Neuronal stem cell (in vitro differentiated cells): ENCODE results near the gene MYBBP1A.
"Not testable (repeated sequence)": the region's sequence is repeated elsewhere in the genome, so short reads cannot be mapped to it uniquely, and the experiment has no call there.

Source experiments
- DNase-seq: peaks from one replicate; pipeline ENCODE4 v3.0.0-alpha.2; 2013; ENCODE audit warnings: low spot score
- H2AFZ ChIP-seq: one replicate; pipeline ENCODE4 v1.6.1; 2013; ENCODE audit warnings: mild to moderate bottlenecking, low read length, inconsistent platforms
- H2AK5ac ChIP-seq: 2 replicates; pipeline ENCODE4 v1.6.1; 2013; ENCODE audit warnings: low read depth, mild to moderate bottlenecking, inconsistent platforms, low read length, moderate library complexity, mixed read lengths
- H2BK120ac ChIP-seq: 2 replicates; pipeline ENCODE4 v1.6.1; 2013; ENCODE audit warnings: low read depth, mild to moderate bottlenecking, inconsistent platforms, low read length, moderate library complexity, mixed read lengths
- H2BK12ac ChIP-seq: one replicate; pipeline ENCODE4 v1.6.1; 2013; ENCODE audit warnings: low read length, inconsistent platforms
- H2BK15ac ChIP-seq: 2 replicates; pipeline ENCODE4 v1.6.1; 2013; ENCODE audit warnings: mild to moderate bottlenecking, low read length, inconsistent platforms, mixed read lengths
- H2BK5ac ChIP-seq: one replicate; pipeline ENCODE4 v1.6.1; 2013; ENCODE audit warnings: inconsistent platforms, mild to moderate bottlenecking, low read length, moderate library complexity
- H3K14ac ChIP-seq: one replicate; pipeline ENCODE4 v1.6.1; 2013; ENCODE audit warnings: low read length, inconsistent platforms
- H3K18ac ChIP-seq: 2 replicates; pipeline ENCODE4 v1.6.1; 2013; ENCODE audit warnings: low read length, inconsistent platforms
- H3K23ac ChIP-seq: 2 replicates; pipeline ENCODE4 v1.6.1; 2013; ENCODE audit warnings: low read depth, mild to moderate bottlenecking, mixed read lengths, low read length, inconsistent platforms; ENCODE audit not compliant: poor library complexity
- H3K27ac ChIP-seq: replicated peaks from 3 replicates; pipeline ENCODE4 v1.5.1; 2013; ENCODE audit warnings: low read length, inconsistent platforms
- H3K27me3 ChIP-seq, 3 experiments: 2 replicates each; pipeline ENCODE4 v1.6.1; 2013; ENCODE audit warnings: low read length in 3 of 3, mild to moderate bottlenecking in 2 of 3, inconsistent platforms in 1 of 3, low read depth in 1 of 3, mixed read lengths in 1 of 3, moderate library complexity in 1 of 3; ENCODE audit not compliant: control insufficient read depth in 3 of 3, insufficient read depth in 3 of 3
- H3K36me3 ChIP-seq, 2 donors: replicated peaks in 1 of 2; 2 replicates each; pipeline ENCODE4 v1.6.1; 2013; ENCODE audit warnings: low read length in 2 of 2; ENCODE audit not compliant: control insufficient read depth in 2 of 2, insufficient read depth in 2 of 2
- H3K4ac ChIP-seq: 2 replicates; pipeline ENCODE4 v1.6.1; 2013; ENCODE audit warnings: inconsistent platforms, mild to moderate bottlenecking, low read length, moderate library complexity
- H3K4me1 ChIP-seq, 2 donors: 1 replicate in 1 of 2; 2 replicates in 1 of 2; pipeline ENCODE4 v1.6.1; 2013; ENCODE audit warnings: low read length in 2 of 2, low read depth in 1 of 2; ENCODE audit not compliant: control insufficient read depth in 2 of 2, insufficient read depth in 1 of 2
- H3K4me2 ChIP-seq: one replicate; pipeline ENCODE4 v1.6.1; 2013; ENCODE audit warnings: mild to moderate bottlenecking, low read length, inconsistent platforms; ENCODE audit not compliant: insufficient read depth, poor library complexity, severe bottlenecking
- H3K4me3 ChIP-seq, 2 donors: 2 replicates each; pipeline ENCODE4 v1.5.1; 2013; ENCODE audit warnings: low read length in 2 of 2, mild to moderate bottlenecking in 2 of 2, inconsistent platforms in 1 of 2, moderate library complexity in 1 of 2
- H3K79me1 ChIP-seq: one replicate; pipeline ENCODE4 v1.6.1; 2013; ENCODE audit warnings: low read depth, mild to moderate bottlenecking, inconsistent platforms, low read length, moderate library complexity
- H3K9ac ChIP-seq: one replicate; pipeline ENCODE4 v1.6.1; 2013; ENCODE audit warnings: mild to moderate bottlenecking, low read depth, low read length, inconsistent platforms; ENCODE audit not compliant: poor library complexity
- H3K9me3 ChIP-seq, 2 donors: replicated peaks in 1 of 2; 2 replicates each; pipeline versions ENCODE3 to v1.6.1; 2013; ENCODE audit warnings: low read length in 2 of 2, mild to moderate bottlenecking in 2 of 2, inconsistent platforms in 1 of 2, low read depth in 1 of 2, mixed read lengths in 1 of 2, moderate library complexity in 1 of 2; ENCODE audit not compliant: control insufficient read depth in 2 of 2, insufficient read depth in 1 of 2
- H4K8ac ChIP-seq: one replicate; pipeline ENCODE4 v1.6.1; 2013; ENCODE audit warnings: low read depth, mild to moderate bottlenecking, inconsistent platforms, low read length, moderate library complexity
- H4K91ac ChIP-seq: one replicate; pipeline ENCODE4 v1.6.1; 2013; ENCODE audit warnings: low read length, low read depth, mild to moderate bottlenecking, inconsistent platforms; ENCODE audit not compliant: poor library complexity
- WGBS, 2 donors: extraction: QIAGEN DNeasy Blood & Tissue Kit; methylation state at CpG; one replicate each; pipeline ENCODE4 v1.1.7; 2013; ENCODE audit warnings: missing lambda C conversion rate in 2 of 2, mixed read lengths in 1 of 2; ENCODE audit not compliant: insufficient read length in 2 of 2, insufficient replicate concordance in 1 of 2; ENCODE audit errors: extremely low coverage in 2 of 2; 5-methylcytosine and 5-hydroxymethylcytosine counted together

MYBBP1A gene

DNA sequence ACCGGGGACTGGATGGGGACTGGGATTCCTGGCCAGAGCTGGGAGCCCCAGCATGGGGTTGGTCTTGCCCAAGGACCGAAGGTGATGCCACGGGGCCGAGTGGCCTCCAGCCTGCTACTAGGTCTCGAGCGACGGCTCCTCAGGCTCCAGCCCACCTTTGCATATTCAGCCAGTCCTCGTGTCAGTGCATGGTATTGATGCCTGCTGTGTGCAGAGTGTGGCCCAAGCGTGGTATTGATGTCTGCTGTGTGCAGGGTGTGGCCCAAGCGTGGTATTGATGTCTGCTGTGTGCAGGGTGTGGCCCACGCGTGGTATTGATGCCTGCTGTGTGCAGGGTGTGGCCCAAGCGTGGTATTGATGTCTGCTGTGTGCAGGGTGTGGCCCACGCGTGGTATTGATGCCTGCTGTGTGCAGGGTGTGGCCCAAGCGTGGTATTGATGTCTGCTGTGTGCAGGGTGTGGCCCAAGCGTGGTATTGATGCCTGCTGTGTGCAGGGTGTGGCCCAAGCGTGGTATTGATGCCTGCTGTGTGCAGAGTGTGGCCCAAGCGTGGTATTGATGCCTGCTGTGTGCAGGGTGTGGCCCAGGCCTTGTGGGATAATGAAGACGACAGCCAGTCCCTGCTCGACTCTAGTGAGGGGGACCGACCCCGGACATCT, 40.6 kb upstream of the MYBBP1A start:
- H2AK5ac ChIP-seq, result peak overlapping the region; percentile 97
- peaks cover 0 to 77% (median 0%) of the 10 kb centered on the region in 3 experiments for H3K27me3 ChIP-seq
- H3K79me1 ChIP-seq, H3K36me3 ChIP-seq, H3K4me2 ChIP-seq, H3K23ac ChIP-seq, H3K27ac ChIP-seq, H3K4me3 ChIP-seq, H3K14ac ChIP-seq, H2BK12ac ChIP-seq, DNase-seq, H3K9ac ChIP-seq, H3K9me3 ChIP-seq, H4K8ac ChIP-seq, H2BK5ac ChIP-seq: not testable (repeated sequence)
- peak overlapping the region; percentile 99 for H4K91ac ChIP-seq
- H3K4me1 ChIP-seq, result peaks cover 17 to 29% of the 10 kb centered on the region in 2 donors
- peak overlapping the region; percentile 76 for H2AFZ ChIP-seq
- peak overlapping the region; percentile 95 for H3K18ac ChIP-seq
- peak overlapping the region; percentile 70 for H3K4ac ChIP-seq
- no CpG with 5 or more reads among the region's 23 CpGs for WGBS, 2 donors
- peak overlapping the region; percentile 10 for H2BK120ac ChIP-seq
- H2BK15ac ChIP-seq, result peak overlapping the region; percentile 98

DNA sequence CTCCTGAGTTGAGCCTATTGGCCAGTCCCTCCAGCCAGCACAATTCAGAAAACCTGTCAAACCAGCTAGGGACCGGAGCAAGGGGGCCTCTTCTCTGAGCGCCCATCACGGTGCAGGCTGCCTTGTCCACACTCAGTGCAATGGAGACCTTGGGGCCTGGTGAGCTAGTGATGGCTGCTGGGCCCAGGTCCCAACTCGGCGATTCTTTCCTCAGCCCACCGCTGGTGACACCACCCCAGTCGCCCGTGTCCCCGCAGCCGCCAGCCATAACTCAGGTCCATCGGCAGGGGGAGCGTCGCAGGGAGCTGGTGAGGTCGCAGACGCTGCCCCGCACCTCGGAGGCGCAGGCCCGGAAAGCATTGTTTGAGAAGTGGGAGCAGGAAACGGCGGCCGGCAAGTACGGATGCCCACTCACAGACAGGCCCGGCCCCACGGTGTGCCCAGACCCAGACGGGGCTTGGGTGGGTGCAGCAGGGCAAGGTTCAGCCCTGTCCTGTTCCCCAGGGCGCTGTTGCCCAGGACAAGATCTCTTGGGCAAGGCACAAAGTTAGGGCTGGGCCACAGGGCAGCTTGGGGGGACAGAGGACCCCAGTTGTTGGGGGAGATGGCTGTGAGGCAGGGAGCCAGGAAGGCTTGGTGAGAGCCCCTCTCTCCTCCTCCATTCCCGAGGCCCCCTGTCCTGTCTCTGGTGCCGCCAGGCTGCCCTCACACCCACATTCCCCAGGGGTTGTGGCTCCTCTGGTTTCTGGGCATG, 39.9 kb upstream of the MYBBP1A start:
- H2AFZ ChIP-seq, result peak overlapping the region; percentile 76
- H3K27ac ChIP-seq, result no peak overlapping the region
- no peaks in the 10 kb centered on the region for H3K79me1 ChIP-seq
- H2BK12ac ChIP-seq, result peak overlapping the region; percentile 80
- DNase-seq, result no peak
- H3K18ac ChIP-seq, result peak overlapping the region; percentile 95
- peaks cover 11 to 22% of the 10 kb centered on the region in 2 donors for H3K4me1 ChIP-seq
- no CpG with 5 or more reads among the region's 29 CpGs for WGBS, 2 donors
- no peak overlapping the region for H3K4me3 ChIP-seq
- peak overlapping the region; percentile 70 for H3K4ac ChIP-seq
- H3K9ac ChIP-seq, result peak overlapping the region; percentile 61
- peak overlapping the region; percentile 78 for H4K8ac ChIP-seq
- H3K36me3 ChIP-seq, result no peaks in the 10 kb centered on the region
- H2BK120ac ChIP-seq, result peak overlapping the region; percentile 10
- peak overlapping the region; percentile 98 for H2BK15ac ChIP-seq
- H3K4me2 ChIP-seq, result no peak overlapping the region
- H3K23ac ChIP-seq, result peak overlapping the region; percentile 80
- peak overlapping the region; percentile 88 for H2AK5ac ChIP-seq
- peak overlapping the region; percentile 57 for H3K14ac ChIP-seq
- peak overlapping the region; percentile 99 for H4K91ac ChIP-seq
- no peaks in the 10 kb centered on the region for H3K9me3 ChIP-seq
- H3K27me3 ChIP-seq, result peaks cover 0 to 77% (median 0%) of the 10 kb centered on the region in 3 experiments
- H2BK5ac ChIP-seq, result peak overlapping the region; percentile 61

DNA sequence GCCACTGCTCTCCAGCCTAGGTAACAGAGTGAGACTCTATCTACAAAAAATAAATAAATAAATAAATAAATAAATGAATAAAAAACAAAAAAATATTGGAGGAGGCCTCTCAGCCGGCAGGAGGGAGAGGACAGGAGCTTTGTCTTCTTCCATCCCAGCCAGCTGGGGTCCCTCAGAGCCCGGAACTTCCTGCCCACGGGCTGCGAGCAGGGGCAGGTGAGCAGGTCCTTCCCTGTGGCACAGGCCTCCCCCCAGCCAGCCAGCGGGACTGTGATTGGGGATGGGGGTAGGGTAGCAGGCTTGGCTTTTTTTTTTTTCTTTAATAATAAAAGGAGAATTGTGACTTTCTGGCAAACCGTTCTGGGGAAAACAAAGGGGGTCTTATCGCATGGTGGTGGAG, 39.2 kb upstream of the MYBBP1A start:
- Histone ChIP-seq H3K27ac (no peak overlapping the region), H2BK120ac (no peak overlapping the region), H4K8ac (no peak overlapping the region), H3K23ac (no peak overlapping the region), H3K18ac (peak overlapping the region; percentile 78), H3K14ac (no peak overlapping the region), H4K91ac (no peak overlapping the region), H3K4me2 (no peak overlapping the region), H2BK15ac (peak overlapping the region; percentile 86), H2BK12ac (no peak overlapping the region), H3K36me3 (no peaks in the 10 kb centered on the region), H3K4ac (no peak overlapping the region), H2AFZ (peak overlapping the region; percentile 76), H3K9ac (no peak overlapping the region), H3K27me3 (peaks cover 0 to 77% (median 0%) of the 10 kb centered on the region in 3 experiments), H2BK5ac (no peak overlapping the region), H3K4me1 (peaks cover 4 to 17% of the 10 kb centered on the region in 2 donors), H3K9me3 (no peaks in the 10 kb centered on the region), H2AK5ac (peak overlapping the region; percentile 93), H3K79me1 (no peaks in the 10 kb centered on the region), H3K4me3 (no peak overlapping the region)
- DNase-seq, result no peak
- WGBS, 2 donors, result no CpG with 5 or more reads among the region's 7 CpGs

DNA sequence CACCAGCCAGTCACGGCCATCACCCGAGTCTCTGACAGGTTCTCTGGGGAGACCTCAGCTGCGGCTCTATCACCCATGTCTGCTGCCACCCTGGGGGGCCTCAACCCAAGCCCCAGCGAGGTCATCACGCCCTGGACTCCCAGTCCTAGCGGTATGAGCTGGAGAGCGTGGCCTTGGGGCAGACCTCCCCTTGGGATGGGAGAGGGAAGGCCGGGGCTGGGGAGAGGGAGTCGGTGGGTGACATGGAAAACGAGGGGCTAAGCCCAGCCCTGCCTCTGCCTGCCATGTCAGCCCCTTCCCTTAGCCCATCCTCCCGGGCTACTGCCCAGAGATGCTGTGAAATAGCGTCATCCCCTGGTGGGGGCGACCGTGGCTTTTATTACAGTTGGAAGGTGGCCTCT, 37.8 kb upstream of the MYBBP1A start:
- Histone ChIP-seq H3K27me3 (peaks cover 0 to 80% (median 0%) of the 10 kb centered on the region in 3 experiments), H3K4me1 (peaks cover 0 to 8% of the 10 kb centered on the region in 2 donors), H4K91ac (no peak overlapping the region), H3K79me1 (no peaks in the 10 kb centered on the region), H3K9me3 (peaks cover 0 to 2% of the 10 kb centered on the region in 2 donors), H2AK5ac (peak overlapping the region; percentile 83), H3K23ac (no peak overlapping the region), H3K36me3 (no peaks in the 10 kb centered on the region), H3K4me3 (no peak overlapping the region), H2BK12ac (no peak overlapping the region), H2BK15ac (peak overlapping the region; percentile 78), H2BK120ac (no peak overlapping the region), H3K14ac (no peak overlapping the region), H4K8ac (peak overlapping the region; percentile 43), H2AFZ (no peak overlapping the region), H3K27ac (no peak overlapping the region), H3K9ac (no peak overlapping the region), H3K4ac (no peak overlapping the region), H3K4me2 (no peak overlapping the region), H2BK5ac (peak overlapping the region; percentile 19), H3K18ac (peak overlapping the region; percentile 76)
- no CpG with 5 or more reads among the region's 14 CpGs for WGBS, 2 donors
- no peak for DNase-seq
